Activated B cell treated with CpG ODN at 0.5 μM for 24 hours (primary cell): ENCODE measurements around the gene TEX14. TPM values are rescaled to one million over a fixed set of nuclear protein-coding genes. Genes with fewer than 3 reads are reported as not detected.
"Not testable (repeated sequence)": the region's sequence is repeated elsewhere in the genome, so short reads cannot be mapped to it uniquely, and the experiment has no call there.

Experiments
- ATAC-seq: fragments of 200-7000 bp; cut with Tn5 transposase; one replicate; pipeline ENCODE4 v1.10.0; 2021; ENCODE audit warnings: low read depth, mild to moderate bottlenecking, moderate library complexity
- CTCF ChIA-PET: fragments of 350-600 bp; sonication (Branson Sonifier 250); formaldehyde crosslinking; loops from one replicate; lab custom pipeline; 2021; ENCODE audit warnings: antibody characterized with exemption; lab: Charles Lee
- POLR2A ChIA-PET: fragments of 350-600 bp; sonication (Branson Sonifier 250); formaldehyde crosslinking; loops from one replicate; lab custom pipeline; 2021; ENCODE audit warnings: antibody characterized with exemption; lab: Charles Lee
- DNase-seq: peaks from one replicate; pipeline ENCODE4 v3.0.0; 2022
- H3K27ac Mint-ChIP-seq: one replicate; pipeline ENCODE4 v1.8.0; 2020; ENCODE audit warnings: mixed read lengths
- H3K27me3 Mint-ChIP-seq: one replicate; pipeline ENCODE4 v1.8.0; 2021; ENCODE audit warnings: mixed read lengths
- H3K36me3 Mint-ChIP-seq: one replicate; pipeline ENCODE4 v1.8.0; 2021; ENCODE audit warnings: low read depth, mixed read lengths
- H3K4me1 Mint-ChIP-seq: one replicate; pipeline ENCODE4 v1.8.0; 2021; ENCODE audit warnings: mixed read lengths
- H3K4me3 Mint-ChIP-seq: one replicate; pipeline ENCODE4 v1.8.0; 2020; ENCODE audit warnings: mild to moderate bottlenecking, mixed read lengths
- H3K9me3 Mint-ChIP-seq: one replicate; pipeline ENCODE4 v1.8.0; 2020; ENCODE audit warnings: mixed read lengths
- CTCF ChIP-seq: fragments of 200-600 bp; IDR thresholded peaks from one replicate; pipeline ENCODE4 v1.8.0; 2022; ENCODE audit warnings: antibody characterized with exemption, mild to moderate bottlenecking
- intact Hi-C: fragments of 100-400 bp; cut with micrococcal nuclease; formaldehyde crosslinking; loops from one replicate; pipeline ENCODE4 v1.15.1; 2024
- total RNA-seq: library from RNA; stranded (reverse); gene quantifications from 2 replicates; pipeline ENCODE4 v1.2.3, GENCODE V29; 2022

The TEX14 gene
- total RNA-seq, 1 donor from 2014 or later = 0.16 TPM

DNA sequence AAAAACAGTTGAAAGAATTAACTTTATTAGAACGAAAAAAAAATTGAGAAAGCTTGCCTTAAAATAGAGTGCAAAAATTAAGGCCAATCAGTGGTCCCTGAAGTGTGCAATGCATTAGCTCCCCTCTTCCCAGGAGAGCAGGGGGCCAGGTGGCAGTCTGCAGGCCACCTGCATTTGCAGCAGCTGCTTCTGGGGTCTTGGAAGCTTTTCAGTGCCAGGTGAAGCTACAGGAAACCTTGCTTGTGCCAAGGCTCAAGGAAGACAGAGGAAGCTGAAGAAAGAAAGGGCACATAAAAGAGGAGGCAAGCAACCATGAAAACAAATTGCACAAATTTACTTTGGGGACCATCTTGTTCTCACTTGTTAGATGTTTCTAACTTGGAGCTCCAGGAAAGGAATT, 126.9 kb downstream of the TEX14 start:
- no peak for ATAC-seq
- no peak for TF ChIP-seq CTCF
- POLR2A ChIA-PET = interaction anchor here (0.6 to 1.3 kb wide), 2 partner anchors 24 to 67 kb away, joined by 3 to 8 read pairs; no protein-coding TSS in a partner anchor
- no peaks in the 10 kb centered on the region for H3K4me1 Mint-ChIP-seq
- H3K27ac Mint-ChIP-seq = no peak overlapping the region
- no peak for DNase-seq
- H3K36me3 Mint-ChIP-seq = no peaks in the 10 kb centered on the region
- H3K9me3 Mint-ChIP-seq = no peaks in the 10 kb centered on the region
- H3K4me3 Mint-ChIP-seq = no peak overlapping the region
- H3K27me3 Mint-ChIP-seq = no peaks in the 10 kb centered on the region
- intact Hi-C loops = no loop called here
- CTCF ChIA-PET = interaction anchor here (1.0 kb wide), 1 partner anchor 13 kb away, joined by 3 read pairs; no protein-coding TSS in a partner anchor

- CTCF ChIA-PET = no interaction called here
- POLR2A ChIA-PET = no interaction called here
These were observed 127.6 kb downstream of the TEX14 start for GRCh38 chr17:58564243-58564642.

DNA sequence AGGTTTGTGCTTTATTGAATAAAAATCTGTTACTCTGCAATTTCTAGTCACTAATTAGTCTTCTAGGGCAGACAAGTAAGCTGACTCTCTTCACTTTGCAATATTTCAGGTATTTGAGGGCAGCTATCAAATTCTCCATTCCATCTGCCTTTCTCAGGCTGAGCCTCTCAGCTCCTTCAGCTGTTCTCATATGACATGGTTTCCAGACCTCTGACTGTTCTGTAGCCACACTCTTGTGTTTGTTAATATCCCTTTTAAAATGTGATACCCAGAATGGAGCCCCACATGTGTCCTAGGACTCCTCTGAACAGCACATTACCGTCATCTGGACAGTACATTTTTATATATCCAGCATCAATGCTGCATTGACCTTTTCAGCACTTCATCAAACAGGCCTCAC, 131.3 kb downstream of the TEX14 start:
- DNase-seq = no peak
- intact Hi-C loops = no loop called here
- ChIA-PET POLR2A (no interaction called here), CTCF (no interaction called here)
- Mint-ChIP-seq H3K27me3 (no peaks in the 10 kb centered on the region), H3K4me1 (peaks cover 21% of the 10 kb centered on the region), H3K4me3 (no peak overlapping the region), H3K36me3 (no peaks in the 10 kb centered on the region), H3K9me3 (no peaks in the 10 kb centered on the region), H3K27ac (no peak overlapping the region)
- TF ChIP-seq CTCF = no peak
- no peak for ATAC-seq

More at GRCh38 chr17:58564243-58564642, 127.6 kb downstream of the TEX14 start:
- Mint-ChIP-seq H3K27me3 (no peaks in the 10 kb centered on the region), H3K4me3 (no peak overlapping the region), H3K4me1 (no peaks in the 10 kb centered on the region), H3K27ac (no peak overlapping the region), H3K36me3 (no peaks in the 10 kb centered on the region), H3K9me3 (no peaks in the 10 kb centered on the region)
- no peak for DNase-seq
- no peak for ATAC-seq
- TF ChIP-seq CTCF = no peak
- intact Hi-C loops = no loop called here

DNA sequence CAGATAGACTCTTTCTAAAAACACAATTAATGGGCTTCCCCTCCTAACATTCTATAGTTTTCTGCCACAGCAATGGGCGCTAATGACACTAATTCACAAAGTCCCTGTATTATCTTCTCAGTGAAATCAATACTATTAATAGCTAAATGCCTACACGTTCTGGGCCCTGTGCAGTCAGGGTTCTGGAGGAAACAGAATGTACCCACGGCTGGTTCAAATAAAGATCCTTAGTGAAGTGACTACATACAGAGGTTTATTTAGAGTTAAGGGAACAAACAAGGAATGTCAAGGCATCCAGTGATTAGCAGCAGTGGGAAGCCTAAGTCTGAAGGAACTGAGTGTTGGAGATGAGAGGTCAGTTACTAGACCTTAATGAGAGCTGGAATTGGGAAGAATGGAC, 133.9 kb downstream of the TEX14 start:
- ATAC-seq (no peak), DNase-seq (no peak)
- POLR2A ChIA-PET = no interaction called here
- TF ChIP-seq CTCF = no peak
- H3K9me3 Mint-ChIP-seq = no peaks in the 10 kb centered on the region
- H3K4me3 Mint-ChIP-seq = no peak overlapping the region
- CTCF ChIA-PET = no interaction called here
- H3K27ac Mint-ChIP-seq = no peak overlapping the region
- H3K4me1 Mint-ChIP-seq = peaks cover 33% of the 10 kb centered on the region
- intact Hi-C loops = no loop called here
- H3K27me3 Mint-ChIP-seq = no peaks in the 10 kb centered on the region
- H3K36me3 Mint-ChIP-seq = no peaks in the 10 kb centered on the region

- no peaks in the 10 kb centered on the region for H3K27me3 Mint-ChIP-seq
- no peaks in the 10 kb centered on the region for H3K36me3 Mint-ChIP-seq
- peak overlapping the region; percentile 50 for H3K4me3 Mint-ChIP-seq
- ChIA-PET CTCF (no interaction called here), POLR2A (interaction anchor here (1.7 kb wide), 1 partner anchor 75 kb away, joined by 6 read pairs; no protein-coding TSS in a partner anchor)
- DNase-seq (no peak), ATAC-seq (peak; percentile 37)
- no peak for TF ChIP-seq CTCF
- intact Hi-C loops = no loop called here
- peak overlapping the region; percentile 75 for H3K27ac Mint-ChIP-seq
- no peaks in the 10 kb centered on the region for H3K9me3 Mint-ChIP-seq
- H3K4me1 Mint-ChIP-seq = peaks cover 33% of the 10 kb centered on the region
These were observed 135.0 kb downstream of the TEX14 start for GRCh38 chr17:58556833-58557250.

GRCh38 chr17:58555109-58555508, 136.7 kb downstream of the TEX14 start:
- ATAC-seq, POLR2A ChIA-PET, H3K27me3 Mint-ChIP-seq, H3K9me3 Mint-ChIP-seq, H3K36me3 Mint-ChIP-seq, H3K27ac Mint-ChIP-seq, CTCF ChIA-PET, intact Hi-C loops, DNase-seq, H3K4me3 Mint-ChIP-seq: not testable (repeated sequence)
- peaks cover 33% of the 10 kb centered on the region for H3K4me1 Mint-ChIP-seq
